Effector memory CD4-positive, alpha-beta T cell (primary cell): ENCODE results near the gene ALDH4A1.

Experiments used
- DNase-seq, 3 donors: peaks; one replicate each; pipeline ENCODE4 v3.0.0-alpha.2; 2020
- H3K27ac ChIP-seq: 2 replicates; pipeline ENCODE4 v1.7.0; 2013; ENCODE audit warnings: mild to moderate bottlenecking, low read length, moderate library complexity; ENCODE audit not compliant: insufficient read depth, poor library complexity, severe bottlenecking
- H3K27me3 ChIP-seq: replicated peaks from 2 replicates; pipeline ENCODE4 v1.7.0; 2013; ENCODE audit warnings: mild to moderate bottlenecking, low read length; ENCODE audit not compliant: insufficient read depth, control insufficient read depth, poor library complexity, severe bottlenecking
- H3K36me3 ChIP-seq: 2 replicates; pipeline ENCODE4 v1.7.0; 2013; ENCODE audit warnings: mild to moderate bottlenecking, low read length, moderate library complexity; ENCODE audit not compliant: control insufficient read depth, insufficient read depth
- H3K4me1 ChIP-seq: 2 replicates; pipeline ENCODE4 v1.7.0; 2013; ENCODE audit warnings: low read length, mild to moderate bottlenecking; ENCODE audit not compliant: control insufficient read depth, insufficient read depth, poor library complexity, severe bottlenecking
- H3K4me3 ChIP-seq: 2 replicates; pipeline ENCODE4 v1.7.0; 2013; ENCODE audit warnings: low read length, low read depth, mild to moderate bottlenecking; ENCODE audit not compliant: insufficient read depth, poor library complexity, severe bottlenecking
- H3K9me3 ChIP-seq: 2 replicates; pipeline ENCODE4 v1.7.0; 2013; ENCODE audit warnings: mild to moderate bottlenecking, low read length, moderate library complexity; ENCODE audit not compliant: control insufficient read depth

Gene ALDH4A1

GRCh38 chr1:18946550-18947381 lies 44.4 kb upstream of the ALDH4A1 start:
- Histone ChIP-seq H3K9me3 (no peaks in the 10 kb centered on the region), H3K36me3 (no peaks in the 10 kb centered on the region), H3K27ac (peak overlapping the region; percentile 99), H3K4me3 (peak overlapping the region; percentile 27), H3K4me1 (peaks cover 83% of the 10 kb centered on the region), H3K27me3 (no peaks in the 10 kb centered on the region)
- no peak for DNase-seq

- no peak overlapping the region for H3K4me3 ChIP-seq
- H3K27ac ChIP-seq: no peak overlapping the region
- peaks cover 72% of the 10 kb centered on the region for H3K4me1 ChIP-seq
- H3K27me3 ChIP-seq: no peaks in the 10 kb centered on the region
- H3K9me3 ChIP-seq: no peaks in the 10 kb centered on the region
- no peak for DNase-seq
- no peaks in the 10 kb centered on the region for H3K36me3 ChIP-seq
Observed at GRCh38 chr1:18945401-18945849, 43.1 kb upstream of the ALDH4A1 start.

DNA sequence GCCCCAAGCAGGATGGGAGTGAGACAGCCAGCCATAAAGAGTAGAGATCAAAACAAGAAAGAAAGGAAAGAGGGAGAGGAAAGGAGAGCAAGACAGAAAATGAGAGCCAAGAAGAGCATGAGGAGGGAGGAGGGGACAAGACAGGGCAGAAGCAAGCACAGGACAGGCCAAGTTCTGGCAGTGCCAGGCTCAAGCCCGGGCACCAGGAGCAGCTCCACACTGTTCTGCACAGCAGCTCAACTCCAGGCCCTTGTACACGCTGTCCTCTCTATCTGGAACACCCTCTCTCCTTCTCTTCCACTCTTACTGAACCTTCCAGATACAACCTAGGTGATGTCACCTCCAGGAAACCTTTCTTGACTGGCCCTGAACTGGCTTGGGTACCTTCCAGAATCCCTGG lies 42.5 kb upstream of the ALDH4A1 start:
- Histone ChIP-seq H3K36me3 (no peaks in the 10 kb centered on the region), H3K4me1 (peaks cover 66% of the 10 kb centered on the region), H3K9me3 (no peaks in the 10 kb centered on the region), H3K4me3 (no peak overlapping the region), H3K27ac (no peak overlapping the region), H3K27me3 (no peaks in the 10 kb centered on the region)
- no peak for DNase-seq

- H3K4me1 ChIP-seq: peaks cover 60% of the 10 kb centered on the region
Observed at GRCh38 chr1:18943914-18944572, 41.7 kb upstream of the ALDH4A1 start.

DNA sequence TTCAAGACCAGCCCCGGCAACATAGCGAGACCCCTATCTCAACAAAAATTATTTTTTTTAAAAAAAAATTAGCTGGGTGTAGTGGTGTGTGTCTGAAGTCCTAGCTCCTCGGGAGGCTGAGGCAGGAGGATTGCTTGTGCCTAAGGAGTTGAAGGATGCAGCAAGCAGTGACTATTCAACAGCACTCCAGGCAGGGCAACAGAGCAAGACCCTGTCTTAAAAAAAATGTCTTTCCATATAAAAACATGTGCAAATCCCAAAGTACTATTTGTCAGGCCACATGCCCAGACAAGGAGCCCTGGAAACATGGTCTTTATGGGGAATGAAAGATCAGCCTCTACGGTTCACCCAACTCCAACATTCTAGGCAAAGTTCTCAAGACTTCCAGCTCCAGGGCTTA lies 40.8 kb upstream of the ALDH4A1 start:
- H3K27me3 ChIP-seq: no peaks in the 10 kb centered on the region

More at GRCh38 chr1:18943914-18944572, 41.7 kb upstream of the ALDH4A1 start:
- no peak overlapping the region for H3K4me3 ChIP-seq
- H3K9me3 ChIP-seq: no peaks in the 10 kb centered on the region
- H3K27me3 ChIP-seq: no peaks in the 10 kb centered on the region
- no peak for DNase-seq
- no peaks in the 10 kb centered on the region for H3K36me3 ChIP-seq
- no peak overlapping the region for H3K27ac ChIP-seq

GRCh38 chr1:18942340-18942739 lies 40.0 kb upstream of the ALDH4A1 start:
- Histone ChIP-seq H3K27ac (peak overlapping the region; percentile 23), H3K36me3 (no peaks in the 10 kb centered on the region), H3K27me3 (no peaks in the 10 kb centered on the region), H3K4me3 (no peak overlapping the region), H3K4me1 (peaks cover 56% of the 10 kb centered on the region), H3K9me3 (no peaks in the 10 kb centered on the region)
- no peak for DNase-seq

More for the DNA sequence above, 40.8 kb upstream of the ALDH4A1 start:
- Histone ChIP-seq H3K4me3 (no peak overlapping the region), H3K9me3 (no peaks in the 10 kb centered on the region), H3K27ac (no peak overlapping the region), H3K36me3 (no peaks in the 10 kb centered on the region), H3K4me1 (peaks cover 60% of the 10 kb centered on the region)
- DNase-seq: no peak

- H3K36me3 ChIP-seq: no peaks in the 10 kb centered on the region
- no peaks in the 10 kb centered on the region for H3K9me3 ChIP-seq
- no peak overlapping the region for H3K27ac ChIP-seq
- no peak overlapping the region for H3K4me3 ChIP-seq
- no peaks in the 10 kb centered on the region for H3K27me3 ChIP-seq
- no peak for DNase-seq
- peaks cover 55% of the 10 kb centered on the region for H3K4me1 ChIP-seq
Observed at GRCh38 chr1:18941221-18942141, 39.1 kb upstream of the ALDH4A1 start.

DNA sequence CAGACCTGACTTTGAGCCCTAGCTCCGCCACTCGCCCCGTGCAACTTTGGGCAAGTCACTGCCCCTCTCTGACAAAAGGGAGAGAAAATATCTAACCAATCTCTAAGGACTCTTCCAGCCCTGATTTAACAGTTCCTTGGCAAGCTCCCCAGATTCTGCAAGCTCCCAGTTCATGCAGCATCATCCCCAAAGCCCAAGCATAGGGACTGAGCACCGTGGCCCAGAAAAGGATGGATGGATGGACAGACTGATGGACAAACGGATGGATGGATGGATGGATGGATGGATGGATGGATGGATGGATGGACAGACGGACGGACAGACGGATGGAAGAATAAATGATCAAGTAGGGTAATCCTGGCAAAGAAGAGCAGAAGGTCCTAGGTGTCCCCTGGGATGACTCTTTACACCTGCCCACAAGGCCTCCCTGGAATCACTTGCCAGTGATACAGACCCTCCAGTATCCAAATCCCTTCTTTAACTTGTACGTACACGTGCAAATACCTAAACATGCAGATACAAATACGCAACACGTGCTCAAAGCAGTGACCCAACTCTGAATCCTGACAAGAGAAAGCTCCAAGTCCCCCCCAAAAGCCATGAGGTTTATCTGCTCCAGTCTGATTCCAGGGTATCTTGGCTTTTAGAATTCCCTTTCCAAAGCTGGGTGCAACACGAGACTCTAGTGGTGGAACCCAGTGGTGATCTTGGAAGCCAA lies 38.1 kb upstream of the ALDH4A1 start:
- Histone ChIP-seq H3K27ac (no peak overlapping the region), H3K4me1 (peaks cover 57% of the 10 kb centered on the region)

More for the DNA sequence above, 38.1 kb upstream of the ALDH4A1 start:
- H3K36me3 ChIP-seq: no peaks in the 10 kb centered on the region
- H3K9me3 ChIP-seq: no peaks in the 10 kb centered on the region
- no peaks in the 10 kb centered on the region for H3K27me3 ChIP-seq
- DNase-seq: no peak
- no peak overlapping the region for H3K4me3 ChIP-seq
